ENCODE data around the gene GDI2. TPM values are rescaled to one million over a fixed set of nuclear protein-coding genes. Genes with fewer than 3 reads are reported as not detected.
"Not testable (repeated sequence)": the region's sequence is repeated elsewhere in the genome, so short reads cannot be mapped to it uniquely, and the experiment has no call there.

GDI2 gene
- total and polyA plus RNA-seq, 4 experiments from 2014 or later = 137 to 248 (median 167) TPM

- Histone ChIP-seq H3K9me3 (ENCODE audit: control insufficient read depth in 1 of 2, low read length in 2 of 2) (no peaks in the 10 kb centered on the region), H3K27ac (ENCODE audit: low read depth, low read length) (no peak overlapping the region), H3K4me3 (ENCODE audit: low read length in 2 of 2) (no peak overlapping the region), H3K27me3 (ENCODE audit: insufficient read depth, low read length) (no peaks in the 10 kb centered on the region), H3K4me1 (ENCODE audit: insufficient read depth, low read length) (no peaks in the 10 kb centered on the region), H3K36me3 (ENCODE audit: insufficient read depth, low read length) (no peaks in the 10 kb centered on the region)
- POLR2A ChIA-PET (ENCODE audit: partially characterized antibody) = no interaction called here
- no peak for DNase-seq
- no peaks in the 10 kb centered on the region for H3K4me1 Mint-ChIP-seq
- intact Hi-C loops (cut with micrococcal nuclease) = no loop called here
- H3K27me3 Mint-ChIP-seq = no peaks in the 10 kb centered on the region
- CTCF ChIA-PET (ENCODE audit: partially characterized antibody) = interaction anchor here (1.4 kb wide), 1 partner anchor 16 kb away, joined by 3 read pairs; no protein-coding TSS in a partner anchor
- H3K36me3 Mint-ChIP-seq = no peaks in the 10 kb centered on the region
- H3K9me3 Mint-ChIP-seq = no peaks in the 10 kb centered on the region
- no peak overlapping the region for H3K27ac Mint-ChIP-seq
- H3K4me3 Mint-ChIP-seq = no peak overlapping the region
Observed at GRCh38 chr10:5827841-5828240, 14.6 kb upstream of the GDI2 start.

GRCh38 chr10:5826511-5826910 lies 13.3 kb upstream of the GDI2 start:
- CTCF ChIA-PET (ENCODE audit: partially characterized antibody); intact Hi-C loops (cut with micrococcal nuclease); H3K36me3 Mint-ChIP-seq: not testable (repeated sequence)

GRCh38 chr10:5818894-5819293 lies 5.7 kb upstream of the GDI2 start:
- H3K9me3 Mint-ChIP-seq = no peaks in the 10 kb centered on the region
- no peaks in the 10 kb centered on the region for H3K27me3 ChIP-seq (ENCODE audit: insufficient read depth, low read length)
- POLR2A ChIA-PET (ENCODE audit: partially characterized antibody) = interaction anchor here (0.6 to 1.2 kb wide), 2 partner anchors 8 to 190 kb away, joined by 3 to 4 read pairs; no protein-coding TSS in a partner anchor
- H3K4me1 ChIP-seq (ENCODE audit: insufficient read depth, low read length) = peaks cover 15% of the 10 kb centered on the region
- intact Hi-C loops (cut with micrococcal nuclease) = loop anchor here (10.0 kb wide), 1 partner anchor 266 kb away; the partner anchor contains the start of gene RBM17
- H3K4me3 ChIP-seq (ENCODE audit: low read length in 2 of 2) = no peak overlapping the region
- peaks cover 14 to 26% (median 21%) of the 10 kb centered on the region in 4 donors for H3K4me1 Mint-ChIP-seq
- peaks cover 0 to under 1% of the 10 kb centered on the region in 2 donors for H3K36me3 Mint-ChIP-seq
- no peaks in the 10 kb centered on the region for H3K36me3 ChIP-seq (ENCODE audit: insufficient read depth, low read length)
- no peaks in the 10 kb centered on the region for H3K9me3 ChIP-seq (ENCODE audit: control insufficient read depth in 1 of 2, low read length in 2 of 2)
- no peak overlapping the region for H3K27ac Mint-ChIP-seq
- CTCF ChIA-PET (ENCODE audit: partially characterized antibody) = no interaction called here
- no peak overlapping the region for H3K27ac ChIP-seq (ENCODE audit: low read depth, low read length)
- no peak for DNase-seq
- no peaks in the 10 kb centered on the region for H3K27me3 Mint-ChIP-seq
- H3K4me3 Mint-ChIP-seq = no peak overlapping the region

More at GRCh38 chr10:5826511-5826910, 13.3 kb upstream of the GDI2 start:
- H3K4me1 Mint-ChIP-seq; H3K4me1 ChIP-seq (ENCODE audit: insufficient read depth, low read length); H3K4me3 ChIP-seq (ENCODE audit: low read length in 2 of 2); H3K27me3 Mint-ChIP-seq; H3K27ac ChIP-seq (ENCODE audit: low read depth, low read length); DNase-seq; POLR2A ChIA-PET (ENCODE audit: partially characterized antibody); H3K4me3 Mint-ChIP-seq; H3K36me3 ChIP-seq (ENCODE audit: insufficient read depth, low read length); H3K9me3 Mint-ChIP-seq; H3K27me3 ChIP-seq (ENCODE audit: insufficient read depth, low read length); H3K27ac Mint-ChIP-seq; H3K9me3 ChIP-seq (ENCODE audit: control insufficient read depth in 1 of 2, low read length in 2 of 2): not testable (repeated sequence)

DNA sequence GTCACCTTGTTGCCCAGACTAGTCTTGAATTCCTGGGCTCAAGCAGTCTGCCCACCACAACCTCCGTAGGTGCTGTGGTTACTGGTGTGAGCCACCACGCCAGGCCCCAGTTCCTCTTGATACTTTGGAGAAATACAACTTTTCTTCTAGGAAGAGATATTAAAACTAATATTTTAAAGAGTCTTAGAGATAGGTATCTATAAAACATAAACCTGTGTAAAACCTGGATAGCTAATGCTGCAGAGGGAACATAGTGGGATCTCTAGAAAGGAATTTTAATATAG lies 4.8 kb upstream of the GDI2 start:
- H3K36me3 ChIP-seq (ENCODE audit: insufficient read depth, low read length) = no peaks in the 10 kb centered on the region
- H3K27ac Mint-ChIP-seq = peak overlapping the region in 4 of 7 donors; percentile 22 to 91 (median 48)
- no peak overlapping the region for H3K4me3 Mint-ChIP-seq
- POLR2A ChIA-PET (ENCODE audit: partially characterized antibody) = no interaction called here
- H3K9me3 Mint-ChIP-seq = peaks cover 0 to 2% (median 0%) of the 10 kb centered on the region in 8 donors
- no peaks in the 10 kb centered on the region for H3K27me3 Mint-ChIP-seq
- H3K4me3 ChIP-seq (ENCODE audit: low read length in 2 of 2) = no peak overlapping the region
- DNase-seq = no peak
- H3K4me1 ChIP-seq (ENCODE audit: insufficient read depth, low read length) = peaks cover 16% of the 10 kb centered on the region
- H3K4me1 Mint-ChIP-seq = peaks cover 14 to 26% (median 21%) of the 10 kb centered on the region in 4 donors
- intact Hi-C loops (cut with micrococcal nuclease) = loop anchor here (10.0 kb wide), 1 partner anchor 267 kb away; the partner anchor contains the start of gene RBM17
- CTCF ChIA-PET (ENCODE audit: partially characterized antibody) = no interaction called here
- no peaks in the 10 kb centered on the region for H3K9me3 ChIP-seq (ENCODE audit: control insufficient read depth in 1 of 2, low read length in 2 of 2)
- no peaks in the 10 kb centered on the region for H3K27me3 ChIP-seq (ENCODE audit: insufficient read depth, low read length)
- no peak overlapping the region for H3K27ac ChIP-seq (ENCODE audit: low read depth, low read length)
- peaks cover 0 to 5% of the 10 kb centered on the region in 2 donors for H3K36me3 Mint-ChIP-seq

DNA sequence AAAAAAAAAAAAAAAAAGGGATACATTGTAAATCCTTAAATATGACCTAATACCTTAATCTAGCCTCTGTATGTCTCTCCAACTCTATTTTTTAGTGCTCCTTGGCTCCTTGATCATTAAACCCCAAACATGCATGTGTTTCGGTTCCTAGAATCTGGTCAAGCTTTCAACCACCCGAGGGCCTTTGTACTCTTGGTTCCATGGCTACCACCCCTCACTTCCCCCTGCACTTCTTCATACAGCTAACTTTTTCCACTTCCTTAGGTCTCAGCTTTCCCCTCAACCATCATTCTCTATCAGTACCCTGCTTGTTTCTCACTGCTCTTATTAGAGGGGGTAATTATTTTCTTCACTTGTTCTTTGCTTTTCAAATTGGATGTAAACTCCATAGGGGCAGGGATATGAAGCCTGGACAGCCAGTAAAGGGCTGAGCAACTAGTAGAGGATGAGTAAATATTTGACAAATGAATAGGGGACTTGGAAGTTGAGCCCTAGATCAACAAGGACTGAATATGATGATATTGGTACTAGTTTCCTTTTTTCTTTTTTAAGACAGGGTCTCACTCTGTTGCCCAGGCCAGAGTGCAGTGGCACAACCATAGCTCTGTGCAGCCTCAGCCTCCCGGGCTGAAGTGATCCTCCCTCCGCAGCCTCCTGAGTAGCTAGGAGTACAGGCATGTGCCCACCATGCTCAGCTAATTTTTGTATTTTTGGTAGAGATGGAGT lies 4.3 kb upstream of the GDI2 start:
- Histone ChIP-seq H3K9me3 (ENCODE audit: control insufficient read depth in 1 of 2, low read length in 2 of 2) (no peaks in the 10 kb centered on the region), H3K27me3 (ENCODE audit: insufficient read depth, low read length) (no peaks in the 10 kb centered on the region), H3K4me3 (ENCODE audit: low read length in 2 of 2) (no peak overlapping the region), H3K4me1 (ENCODE audit: insufficient read depth, low read length) (peaks cover 16% of the 10 kb centered on the region), H3K36me3 (ENCODE audit: insufficient read depth, low read length) (no peaks in the 10 kb centered on the region), H3K27ac (ENCODE audit: low read depth, low read length) (no peak overlapping the region)
- Mint-ChIP-seq H3K27me3 (no peaks in the 10 kb centered on the region), H3K9me3 (peaks cover 0 to 2% (median 0%) of the 10 kb centered on the region in 8 donors), H3K27ac (peak overlapping the region; percentile 24 to 91 (median 70)), H3K4me1 (peaks cover 14 to 26% (median 22%) of the 10 kb centered on the region in 4 donors), H3K36me3 (peaks cover 0 to 6% of the 10 kb centered on the region in 2 donors), H3K4me3 (peak overlapping the region in 4 of 8 donors; percentile 2 to 24 (median 10))
- CTCF ChIA-PET (ENCODE audit: partially characterized antibody) = no interaction called here
- intact Hi-C loops (cut with micrococcal nuclease) = loop anchor here (10.0 kb wide), 1 partner anchor 267 kb away; the partner anchor contains the start of gene RBM17
- POLR2A ChIA-PET (ENCODE audit: partially characterized antibody) = no interaction called here
- DNase-seq = no peak

- POLR2A ChIA-PET (ENCODE audit: partially characterized antibody) = no interaction called here
- Mint-ChIP-seq H3K36me3 (peaks cover 0 to 11% of the 10 kb centered on the region in 2 donors), H3K9me3 (peaks cover 0 to 2% (median 0%) of the 10 kb centered on the region in 8 donors), H3K4me3 (peak overlapping the region in 1 of 8 donors; percentile 34), H3K27me3 (no peaks in the 10 kb centered on the region), H3K27ac (peak overlapping the region in 6 of 7 donors; percentile 31 to 98 (median 58)), H3K4me1 (peaks cover 22 to 39% (median 30%) of the 10 kb centered on the region in 4 donors)
- CTCF ChIA-PET (ENCODE audit: partially characterized antibody) = no interaction called here
- Histone ChIP-seq H3K27ac (ENCODE audit: low read depth, low read length) (no peak overlapping the region), H3K4me3 (ENCODE audit: low read length in 2 of 2) (no peak overlapping the region), H3K27me3 (ENCODE audit: insufficient read depth, low read length) (no peaks in the 10 kb centered on the region), H3K9me3 (ENCODE audit: control insufficient read depth in 1 of 2, low read length in 2 of 2) (no peaks in the 10 kb centered on the region), H3K36me3 (ENCODE audit: insufficient read depth, low read length) (no peaks in the 10 kb centered on the region), H3K4me1 (ENCODE audit: insufficient read depth, low read length) (peaks cover 24% of the 10 kb centered on the region)
- intact Hi-C loops (cut with micrococcal nuclease) = loop anchor here (10.0 kb wide), 1 partner anchor 269 kb away; the partner anchor contains the start of gene RBM17
- no peak for DNase-seq
Observed at GRCh38 chr10:5816170-5816569, 2.9 kb upstream of the GDI2 start.
